ENCODE data around the gene HAT1. TPM values are rescaled to one million over a fixed set of nuclear protein-coding genes. Genes with fewer than 3 reads are reported as not detected.
A peak's percentile ranks its signal among the peaks of the same experiment; 100 is the strongest.
"Not testable (repeated sequence)": the region's sequence is repeated elsewhere in the genome, so short reads cannot be mapped to it uniquely, and the experiment has no call there.

Gene HAT1
- total RNA-seq, 4 donors from 2014 or later = 24.9 to 40.2 (median 25.6) TPM

DNA sequence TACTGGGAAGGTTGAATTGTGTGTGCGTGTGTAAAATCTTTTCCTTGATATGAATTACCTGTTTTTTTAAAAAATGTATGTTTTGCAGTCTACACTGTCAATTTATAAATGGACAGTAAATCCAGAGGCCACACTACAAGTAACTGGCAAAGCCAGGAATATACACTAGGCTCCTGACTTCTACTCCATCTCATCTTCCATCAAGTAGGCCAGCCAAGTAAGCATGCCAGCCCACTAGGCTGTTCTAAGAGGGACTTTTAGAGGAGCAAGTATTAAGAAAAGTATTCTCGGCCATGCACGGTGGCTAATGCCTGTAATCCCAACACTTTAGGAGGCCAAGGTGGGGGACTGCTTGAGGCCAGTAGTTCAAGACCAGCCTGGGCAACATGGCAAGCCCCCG, 64.5 kb downstream of the HAT1 start:
- ATAC-seq (ENCODE audit: low FRiP score) (no peak), DNase-seq (ENCODE audit: low spot score) (no peak)
- TF ChIP-seq, protein P1, sequence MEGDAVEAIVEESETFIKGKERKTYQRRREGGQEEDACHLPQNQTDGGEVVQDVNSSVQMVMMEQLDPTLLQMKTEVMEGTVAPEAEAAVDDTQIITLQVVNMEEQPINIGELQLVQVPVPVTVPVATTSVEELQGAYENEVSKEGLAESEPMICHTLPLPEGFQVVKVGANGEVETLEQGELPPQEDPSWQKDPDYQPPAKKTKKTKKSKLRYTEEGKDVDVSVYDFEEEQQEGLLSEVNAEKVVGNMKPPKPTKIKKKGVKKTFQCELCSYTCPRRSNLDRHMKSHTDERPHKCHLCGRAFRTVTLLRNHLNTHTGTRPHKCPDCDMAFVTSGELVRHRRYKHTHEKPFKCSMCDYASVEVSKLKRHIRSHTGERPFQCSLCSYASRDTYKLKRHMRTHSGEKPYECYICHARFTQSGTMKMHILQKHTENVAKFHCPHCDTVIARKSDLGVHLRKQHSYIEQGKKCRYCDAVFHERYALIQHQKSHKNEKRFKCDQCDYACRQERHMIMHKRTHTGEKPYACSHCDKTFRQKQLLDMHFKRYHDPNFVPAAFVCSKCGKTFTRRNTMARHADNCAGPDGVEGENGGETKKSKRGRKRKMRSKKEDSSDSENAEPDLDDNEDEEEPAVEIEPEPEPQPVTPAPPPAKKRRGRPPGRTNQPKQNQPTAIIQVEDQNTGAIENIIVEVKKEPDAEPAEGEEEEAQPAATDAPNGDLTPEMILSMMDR (IDR thresholded peaks at IDR 0.05) = no peak

DNA sequence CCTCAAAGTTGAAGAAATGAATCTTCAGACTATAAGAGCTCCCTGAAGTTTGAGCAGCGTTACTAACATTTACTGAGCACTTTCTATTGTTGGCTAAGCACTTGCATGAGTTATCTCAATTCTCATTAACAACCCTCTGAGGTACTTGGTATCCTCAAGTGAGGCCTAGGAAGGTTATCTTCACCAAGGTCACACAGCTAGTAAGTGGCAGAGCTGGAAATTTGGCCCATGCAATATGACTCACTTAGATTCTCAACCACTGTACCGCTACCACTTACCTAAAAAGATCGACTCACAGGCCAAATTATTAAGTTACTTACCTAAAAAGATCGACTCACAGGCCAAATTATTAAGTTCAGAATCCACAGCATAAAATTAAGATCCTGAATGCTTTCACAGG, 68.8 kb downstream of the HAT1 start:
- no peak for DNase-seq (ENCODE audit: low spot score)
- ATAC-seq (ENCODE audit: low FRiP score) = no peak
- TF ChIP-seq, protein P1 (IDR thresholded peaks at IDR 0.05) = no peak

DNA sequence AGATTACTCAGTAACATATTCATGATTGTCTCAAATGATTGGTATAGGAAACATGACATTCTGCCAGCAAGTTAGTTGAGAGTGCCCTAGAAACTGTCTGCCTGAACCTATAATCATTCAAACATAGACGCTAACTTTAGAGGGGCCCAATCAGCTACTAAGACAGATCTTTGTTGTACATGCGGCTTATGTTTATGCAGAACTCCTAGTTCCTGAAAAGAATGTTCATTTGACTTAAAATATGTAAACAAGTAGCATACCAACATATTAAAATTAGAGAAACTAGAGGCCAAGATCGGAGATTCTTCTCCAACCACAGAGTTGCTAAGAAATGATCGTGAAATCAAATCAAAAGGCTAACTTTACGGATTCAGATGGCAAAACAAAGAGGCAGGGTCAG, 73.3 kb downstream of the HAT1 start:
- ATAC-seq (ENCODE audit: low FRiP score) (no peak), DNase-seq (ENCODE audit: low spot score) (no peak)
- TF ChIP-seq, protein P1 (IDR thresholded peaks at IDR 0.05) = no peak

DNA sequence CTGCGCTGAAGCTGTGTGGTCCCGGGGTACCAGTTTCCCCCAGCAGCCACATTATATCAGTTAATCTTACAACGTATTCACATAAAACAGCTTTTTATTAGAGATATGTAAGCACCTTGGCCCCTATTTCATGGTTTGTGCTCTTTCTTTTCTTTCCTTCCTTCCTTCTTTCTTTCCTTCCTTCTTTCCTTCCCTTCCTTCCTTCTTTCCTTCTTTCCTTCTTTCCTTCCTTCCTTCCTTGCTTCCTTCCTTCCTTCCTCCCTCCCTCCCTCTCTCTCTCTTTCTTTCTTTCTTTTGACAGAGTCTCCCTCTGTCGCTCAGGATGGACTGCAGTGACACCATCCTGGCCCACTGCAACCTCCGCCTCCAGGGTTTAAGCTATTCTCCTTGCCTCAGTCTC, 73.8 kb downstream of the HAT1 start:
- ATAC-seq (ENCODE audit: low FRiP score) (no peak), DNase-seq (ENCODE audit: low spot score) (no peak)
- TF ChIP-seq, protein P1 (IDR thresholded peaks at IDR 0.05) = no peak

DNA sequence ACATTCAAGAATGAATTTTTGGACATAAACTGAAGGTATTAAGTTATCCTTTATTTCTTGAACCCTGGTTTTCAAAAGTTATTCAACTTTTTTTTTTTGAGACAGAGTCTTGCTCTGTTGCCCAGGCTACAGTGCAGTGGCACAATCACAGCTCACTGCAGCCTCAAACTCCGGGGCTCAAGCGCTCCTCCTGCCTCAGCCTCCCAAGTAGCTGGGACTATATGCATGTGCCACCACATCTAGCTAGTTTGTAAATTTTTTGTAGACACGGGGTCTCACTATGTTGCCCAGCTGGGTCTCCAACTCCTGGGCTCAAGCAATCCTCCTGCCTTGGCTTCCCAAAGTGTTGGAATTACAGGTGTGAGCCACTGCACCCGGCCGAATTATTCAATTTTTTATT, 74.8 kb downstream of the HAT1 start:
- ATAC-seq (ENCODE audit: low FRiP score); DNase-seq (ENCODE audit: low spot score): not testable (repeated sequence)

DNA sequence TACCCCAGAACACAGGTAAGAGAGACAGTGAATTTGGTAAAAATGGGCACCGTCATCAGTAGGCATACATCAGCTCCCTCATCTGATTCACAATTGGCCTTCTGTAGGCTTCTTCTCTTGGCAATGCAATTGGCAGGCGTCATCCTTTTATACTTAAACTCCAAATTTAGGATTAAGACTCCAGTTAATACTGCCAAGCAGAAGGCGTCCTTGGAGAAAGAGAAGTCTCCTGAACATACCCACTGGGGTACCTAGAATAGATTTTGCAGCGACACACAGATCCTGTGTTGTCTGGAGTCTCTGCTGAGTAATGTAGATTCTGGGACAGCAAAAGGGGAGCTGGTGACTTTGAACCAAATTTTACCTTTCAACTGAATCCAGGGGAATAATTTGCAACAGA, 76.9 kb downstream of the HAT1 start:
- ATAC-seq (ENCODE audit: low FRiP score) (peak; percentile 5), DNase-seq (ENCODE audit: low spot score) (no peak)
- TF ChIP-seq, protein P1 (IDR thresholded peaks at IDR 0.05) = no peak

DNA sequence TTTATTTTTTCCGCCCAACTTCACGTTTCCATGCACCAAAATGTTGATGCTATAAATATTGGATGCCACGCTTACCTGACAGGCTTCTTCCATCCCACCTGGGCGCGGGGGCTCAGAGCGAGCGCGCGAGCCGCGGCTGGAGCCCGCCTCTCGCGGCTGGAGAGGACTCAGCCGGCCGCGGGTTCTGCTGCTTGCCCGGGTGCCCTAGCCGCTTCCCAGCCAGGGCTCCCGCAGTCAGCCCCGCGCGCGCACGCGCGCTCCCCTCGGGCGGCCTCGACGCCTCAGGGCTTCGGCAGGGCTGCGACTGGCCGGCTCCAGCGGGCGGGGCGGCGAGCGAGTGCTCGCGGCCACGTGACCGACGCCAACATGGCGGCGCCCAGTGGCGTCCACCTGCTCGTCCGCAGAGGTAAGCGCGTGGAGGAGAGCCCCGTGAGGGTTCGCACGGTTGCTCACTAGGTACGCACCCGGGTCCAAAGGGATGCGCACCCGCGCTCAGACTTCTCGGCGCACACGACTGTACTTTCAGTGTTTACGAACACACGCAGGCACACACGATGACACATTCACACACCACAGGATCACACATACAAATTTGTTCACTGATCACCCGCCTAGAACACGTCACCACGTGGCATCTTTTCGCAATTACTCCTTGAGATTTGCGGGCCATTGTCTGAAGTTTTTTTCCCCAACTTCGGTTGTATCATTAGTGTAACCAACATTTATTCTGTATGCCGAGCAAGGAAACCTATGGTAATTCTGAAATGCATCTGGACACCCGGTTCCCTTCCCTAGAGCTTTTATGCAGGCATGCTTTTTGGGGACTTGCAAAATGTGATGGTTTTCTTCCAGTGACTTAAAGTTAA, 77.6 kb downstream of the HAT1 start, which contains the start of gene METAP1D:
Gene METAP1D, plus strand, starts transcription at position 350 of the 866 bp plus-strand sequence. Its CDS starts 17 bp downstream, at position 367.
- peak; percentile 38 for DNase-seq (ENCODE audit: low spot score)
- peak; percentile 100 for ATAC-seq (ENCODE audit: low FRiP score)
- TF ChIP-seq, protein P1 (IDR thresholded peaks at IDR 0.05) = no peak
